OCI-LY3 (cell line): Measurements from ENCODE around the gene SH2B2.

Experiments used
- EZH2phosphoT487 ChIP-seq: fragments of 200-600 bp; shearing (Covaris generic); IDR thresholded peaks from 2 replicates; pipeline ENCODE4 v1.6.1; 2018; ENCODE audit warnings: antibody characterized with exemption, mixed run types, low read depth
- TF ChIP-seq, protein P1 (sequence below): fragments of 200-600, 300-600 bp; sonication (generic); IDR thresholded peaks from 2 replicates; pipeline ENCODE4 v1.5.1; 2014; ENCODE audit warnings: antibody characterized with exemption, low read length, low read depth

DNA sequence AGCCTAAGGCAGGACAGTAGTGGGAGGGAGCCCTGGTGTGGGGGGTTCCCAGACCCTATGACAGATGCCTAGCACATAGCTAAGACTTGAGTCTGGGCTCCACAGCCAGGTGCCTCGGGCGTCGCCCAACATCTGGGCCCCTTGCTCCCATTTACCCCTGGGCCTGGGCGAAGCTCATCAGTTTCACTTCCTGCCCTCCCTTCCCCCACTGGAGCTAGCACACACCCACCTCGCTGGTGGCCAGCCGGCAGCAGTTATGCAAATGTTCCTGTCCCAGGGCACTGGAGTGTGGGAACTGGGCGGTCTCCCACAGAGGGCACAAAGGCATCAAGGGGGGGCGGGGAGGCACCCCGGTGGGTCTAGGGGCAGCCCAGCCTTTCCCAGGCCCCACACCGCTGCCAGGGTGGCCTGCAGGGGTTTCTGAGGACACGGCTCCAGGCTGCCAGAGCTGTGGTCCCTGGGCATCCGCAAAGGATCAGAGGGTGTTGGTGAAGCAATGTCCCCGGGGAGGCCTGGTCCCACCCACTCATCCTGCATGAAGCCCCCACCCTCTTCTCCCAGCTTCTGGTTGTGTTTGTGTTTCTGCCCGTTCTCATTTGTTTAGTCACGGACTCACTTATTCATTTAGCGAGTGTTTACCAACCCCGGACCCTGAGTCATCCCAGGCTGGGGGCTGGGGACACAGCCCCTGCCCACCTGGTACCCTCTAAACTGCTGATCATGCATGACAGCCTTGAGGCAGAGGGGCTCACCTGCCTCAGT lies 20.4 kb downstream of the SH2B2 start:
- no peak for TF ChIP-seq EZH2phosphoT487
- TF ChIP-seq, protein P1, sequence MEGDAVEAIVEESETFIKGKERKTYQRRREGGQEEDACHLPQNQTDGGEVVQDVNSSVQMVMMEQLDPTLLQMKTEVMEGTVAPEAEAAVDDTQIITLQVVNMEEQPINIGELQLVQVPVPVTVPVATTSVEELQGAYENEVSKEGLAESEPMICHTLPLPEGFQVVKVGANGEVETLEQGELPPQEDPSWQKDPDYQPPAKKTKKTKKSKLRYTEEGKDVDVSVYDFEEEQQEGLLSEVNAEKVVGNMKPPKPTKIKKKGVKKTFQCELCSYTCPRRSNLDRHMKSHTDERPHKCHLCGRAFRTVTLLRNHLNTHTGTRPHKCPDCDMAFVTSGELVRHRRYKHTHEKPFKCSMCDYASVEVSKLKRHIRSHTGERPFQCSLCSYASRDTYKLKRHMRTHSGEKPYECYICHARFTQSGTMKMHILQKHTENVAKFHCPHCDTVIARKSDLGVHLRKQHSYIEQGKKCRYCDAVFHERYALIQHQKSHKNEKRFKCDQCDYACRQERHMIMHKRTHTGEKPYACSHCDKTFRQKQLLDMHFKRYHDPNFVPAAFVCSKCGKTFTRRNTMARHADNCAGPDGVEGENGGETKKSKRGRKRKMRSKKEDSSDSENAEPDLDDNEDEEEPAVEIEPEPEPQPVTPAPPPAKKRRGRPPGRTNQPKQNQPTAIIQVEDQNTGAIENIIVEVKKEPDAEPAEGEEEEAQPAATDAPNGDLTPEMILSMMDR = no peak
